ENCODE data around the gene DACH1. TPM values are rescaled to one million over a fixed set of nuclear protein-coding genes. Genes with fewer than 3 reads are reported as not detected.

DACH1 gene
- polyA plus RNA-seq, 1 donor from 2014 or later: not detected

DNA sequence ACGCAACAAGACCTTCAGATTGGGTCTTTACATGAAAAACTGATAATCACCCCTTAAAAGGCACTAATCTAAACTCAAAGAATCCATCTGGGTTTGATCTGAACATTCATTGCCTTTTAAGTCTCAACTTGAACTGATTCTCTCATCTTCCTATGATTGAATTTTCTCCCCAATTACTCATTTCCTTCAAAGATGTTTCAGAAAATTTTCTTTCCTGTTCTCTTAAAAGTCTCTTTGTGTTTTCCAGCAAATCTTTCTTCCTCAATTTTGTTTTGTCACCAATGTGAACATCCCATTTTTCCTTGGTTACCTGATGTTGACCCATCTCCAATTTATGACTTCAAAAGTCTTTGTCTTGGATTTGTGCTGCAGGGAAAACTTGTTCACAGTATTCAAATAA lies 234.3 kb downstream of the DACH1 start:
- no peaks in the 10 kb centered on the region for H3K36me3 Mint-ChIP-seq
- no peak overlapping the region for H3K27ac Mint-ChIP-seq
- H3K27me3 Mint-ChIP-seq: no peaks in the 10 kb centered on the region
- H3K9me3 Mint-ChIP-seq: peaks cover 0 to 7% (median 2%) of the 10 kb centered on the region in 3 donors
- H3K4me3 Mint-ChIP-seq: no peak overlapping the region
- H3K4me1 Mint-ChIP-seq: peaks cover 0 to 2% (median 0%) of the 10 kb centered on the region in 3 donors

- Mint-ChIP-seq H3K27me3 (no peaks in the 10 kb centered on the region), H3K36me3 (no peaks in the 10 kb centered on the region), H3K4me1 (peaks cover 0 to 2% (median 0%) of the 10 kb centered on the region in 3 donors), H3K27ac (no peak overlapping the region), H3K4me3 (no peak overlapping the region), H3K9me3 (peaks cover 0 to 7% (median 2%) of the 10 kb centered on the region in 3 donors)
Measured at GRCh38 chr13:71632206-71632605, 234.8 kb downstream of the DACH1 start.

DNA sequence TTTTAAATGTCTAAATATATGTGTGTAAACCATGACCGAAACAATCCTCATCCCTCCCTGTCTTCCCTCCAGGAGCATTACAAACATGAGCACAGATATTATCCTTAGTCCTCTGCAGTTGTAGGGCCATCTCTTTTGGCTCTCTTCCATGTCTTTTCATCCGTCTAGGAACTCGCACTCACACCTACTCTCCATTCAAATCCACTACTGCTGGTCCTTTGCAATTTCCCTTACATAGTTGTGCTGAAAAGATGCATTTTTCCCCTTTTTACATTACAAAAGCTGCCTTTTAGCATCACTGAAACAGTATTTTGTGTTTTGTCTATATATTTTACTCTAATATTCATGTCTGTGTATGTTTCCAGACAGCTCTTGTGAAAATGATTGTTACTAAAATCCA lies 237.8 kb downstream of the DACH1 start:
- Mint-ChIP-seq H3K4me1 (peaks cover 0 to 2% (median 0%) of the 10 kb centered on the region in 3 donors), H3K27me3 (no peaks in the 10 kb centered on the region), H3K4me3 (no peak overlapping the region), H3K27ac (no peak overlapping the region), H3K9me3 (peaks cover 0 to 5% (median 3%) of the 10 kb centered on the region in 3 donors), H3K36me3 (no peaks in the 10 kb centered on the region)

DNA sequence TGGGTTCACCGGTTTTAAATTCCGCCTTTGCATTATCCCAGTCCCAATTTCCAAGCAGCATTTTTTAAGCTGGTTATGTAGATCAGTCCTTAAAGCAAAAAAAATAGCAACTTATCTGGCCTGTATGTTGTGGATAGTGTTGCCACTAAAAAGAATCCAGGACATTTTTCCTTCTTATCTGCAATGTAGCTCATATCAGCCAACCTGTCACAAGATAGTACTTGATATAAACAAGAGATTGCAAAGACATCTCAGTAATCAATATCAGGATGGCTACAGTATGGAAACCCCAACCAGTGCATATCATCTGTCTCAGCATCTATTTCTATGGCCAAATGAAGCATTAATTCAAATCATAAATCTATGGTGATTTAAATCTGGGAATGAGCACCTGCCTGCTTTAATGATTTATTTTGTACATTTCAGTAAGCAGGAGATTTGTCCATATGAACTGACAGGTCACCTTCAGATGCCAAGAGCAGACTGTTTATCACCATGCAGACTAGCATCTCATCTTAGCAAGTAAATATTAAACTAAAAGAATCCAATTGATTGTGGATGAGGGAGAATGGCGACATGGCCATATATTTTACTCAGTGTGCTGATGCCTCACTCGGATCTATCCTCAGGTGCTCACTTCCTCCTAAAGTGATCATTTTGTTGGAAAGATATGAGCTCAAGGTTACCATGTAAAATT lies 240.4 kb downstream of the DACH1 start:
- Mint-ChIP-seq H3K36me3 (no peaks in the 10 kb centered on the region), H3K27me3 (no peaks in the 10 kb centered on the region), H3K4me3 (no peak overlapping the region), H3K4me1 (no peaks in the 10 kb centered on the region), H3K9me3 (peaks cover 0 to 3% (median 3%) of the 10 kb centered on the region in 3 donors), H3K27ac (no peak overlapping the region)

DNA sequence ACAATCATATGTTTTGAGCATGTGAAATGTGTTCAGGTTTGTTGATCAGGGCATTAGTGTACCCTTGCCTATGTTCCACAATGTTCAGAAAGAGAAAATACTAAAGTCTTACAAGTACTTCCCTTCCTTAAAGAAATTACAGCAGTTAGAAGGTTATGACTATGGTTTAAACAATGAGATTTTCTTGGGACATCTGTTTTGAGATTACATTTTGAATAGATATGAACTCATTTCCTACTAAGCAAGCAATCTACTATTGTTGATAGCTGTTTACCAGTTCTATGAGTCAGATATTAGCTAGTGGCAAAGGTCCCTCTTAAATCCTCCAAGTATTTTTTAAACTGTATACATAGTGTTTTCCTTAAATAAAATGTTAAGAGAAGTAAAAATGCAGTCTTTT lies 241.3 kb downstream of the DACH1 start:
- Mint-ChIP-seq H3K4me1 (no peaks in the 10 kb centered on the region), H3K36me3 (no peaks in the 10 kb centered on the region), H3K4me3 (no peak overlapping the region), H3K27ac (no peak overlapping the region), H3K9me3 (peaks cover 0 to 3% (median 3%) of the 10 kb centered on the region in 3 donors), H3K27me3 (no peaks in the 10 kb centered on the region)

GRCh38 chr13:71624653-71625600 lies 242.1 kb downstream of the DACH1 start:
- H3K27me3 Mint-ChIP-seq: no peaks in the 10 kb centered on the region
- peaks cover 0 to 3% (median 3%) of the 10 kb centered on the region in 3 donors for H3K9me3 Mint-ChIP-seq
- no peak overlapping the region for H3K4me3 Mint-ChIP-seq
- H3K27ac Mint-ChIP-seq: no peak overlapping the region
- no peaks in the 10 kb centered on the region for H3K4me1 Mint-ChIP-seq
- H3K36me3 Mint-ChIP-seq: no peaks in the 10 kb centered on the region

DNA sequence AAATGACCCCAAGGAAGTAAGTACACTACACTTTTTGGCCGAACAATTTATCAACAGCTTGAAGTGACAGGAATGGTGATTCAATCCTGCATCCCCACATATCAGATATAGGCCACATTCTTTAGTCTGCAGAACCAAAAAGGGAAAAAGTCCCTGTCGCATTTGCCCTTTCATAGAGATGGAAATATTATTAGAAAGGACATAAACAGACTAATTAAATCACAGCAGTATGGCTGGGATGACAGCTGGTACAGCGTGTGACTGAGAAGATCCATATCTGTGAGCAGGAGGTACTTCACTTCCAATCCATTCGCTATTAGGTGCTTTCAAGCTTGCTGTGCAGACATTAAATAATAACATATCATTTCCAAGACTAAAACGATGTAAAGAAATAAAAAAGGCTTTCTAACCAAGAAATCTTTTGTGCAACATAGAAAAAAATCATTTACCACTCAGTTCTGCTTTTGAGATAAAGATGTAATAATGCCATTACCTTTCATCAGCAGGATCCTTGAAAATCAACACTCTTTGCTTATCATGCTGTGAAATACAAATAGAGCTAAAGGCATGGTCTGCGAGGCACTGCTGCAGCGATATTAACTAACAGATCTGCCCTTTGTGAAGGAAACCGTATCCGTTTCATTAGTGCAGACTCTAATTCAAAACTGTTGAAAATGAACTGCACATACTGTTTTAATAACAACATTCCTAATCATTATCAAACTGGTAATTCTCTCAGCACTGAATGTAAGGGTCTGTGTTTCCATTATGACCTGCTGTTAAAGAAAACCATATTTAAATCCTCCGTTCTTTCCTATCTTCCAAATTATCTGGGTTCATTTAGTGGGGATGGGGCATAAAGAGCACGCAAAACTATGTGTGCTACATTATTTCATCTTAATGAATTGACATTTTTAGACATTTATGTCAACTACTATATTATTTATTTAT lies 245.6 kb downstream of the DACH1 start:
- no peak overlapping the region for H3K4me3 Mint-ChIP-seq
- H3K27me3 Mint-ChIP-seq: no peaks in the 10 kb centered on the region
- H3K4me1 Mint-ChIP-seq: no peaks in the 10 kb centered on the region
- no peaks in the 10 kb centered on the region for H3K36me3 Mint-ChIP-seq
- H3K27ac Mint-ChIP-seq: no peak overlapping the region
- H3K9me3 Mint-ChIP-seq: peaks cover 0 to 3% (median 0%) of the 10 kb centered on the region in 3 donors

DNA sequence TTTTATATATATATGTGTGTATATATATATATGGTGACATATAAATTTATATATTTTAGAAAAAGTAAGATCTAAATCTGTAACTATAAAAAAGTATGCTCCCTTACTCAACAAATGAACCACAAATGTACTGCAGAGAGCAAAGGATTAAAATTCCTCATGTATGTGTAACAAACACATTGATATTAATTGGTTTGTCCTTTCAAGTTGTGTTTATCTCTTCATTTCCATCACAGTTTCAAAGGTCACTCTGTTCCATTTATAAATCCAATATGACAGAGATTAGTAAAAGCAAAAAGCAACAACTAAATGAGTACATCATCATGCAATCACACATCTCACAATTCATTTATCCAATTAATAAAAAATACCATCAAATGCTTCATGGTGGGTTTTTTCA lies 247.9 kb downstream of the DACH1 start:
- Mint-ChIP-seq H3K4me3 (no peak overlapping the region), H3K27me3 (no peaks in the 10 kb centered on the region), H3K9me3 (peaks cover 0 to 3% (median 0%) of the 10 kb centered on the region in 3 donors), H3K4me1 (no peaks in the 10 kb centered on the region), H3K27ac (no peak overlapping the region), H3K36me3 (no peaks in the 10 kb centered on the region)

DNA sequence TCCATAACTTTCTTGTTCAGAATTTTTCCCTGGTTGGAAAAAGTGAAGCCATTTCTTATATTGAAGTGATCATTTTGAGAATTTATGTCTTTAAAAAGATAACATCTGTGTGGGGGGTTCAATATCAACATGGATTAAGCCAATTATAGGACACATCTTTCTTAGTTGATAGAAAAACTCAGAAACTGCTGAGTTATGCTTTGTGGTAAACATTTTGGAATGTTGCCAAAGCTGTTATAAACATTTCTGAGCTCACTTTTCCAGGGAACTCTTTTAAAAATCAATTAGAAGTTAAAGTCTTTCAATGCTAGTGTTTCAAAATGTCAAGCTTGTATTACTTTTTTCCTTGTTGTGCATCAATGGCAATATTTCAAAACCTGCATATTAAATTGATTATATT lies 248.8 kb downstream of the DACH1 start:
- Mint-ChIP-seq H3K36me3 (no peaks in the 10 kb centered on the region), H3K4me3 (no peak overlapping the region), H3K27ac (no peak overlapping the region), H3K4me1 (no peaks in the 10 kb centered on the region), H3K27me3 (no peaks in the 10 kb centered on the region), H3K9me3 (peaks cover 0 to 3% (median 0%) of the 10 kb centered on the region in 3 donors)

- Mint-ChIP-seq H3K36me3 (no peaks in the 10 kb centered on the region), H3K27ac (no peak overlapping the region), H3K4me1 (no peaks in the 10 kb centered on the region)
Measured at GRCh38 chr13:71617265-71617664, 249.7 kb downstream of the DACH1 start.

GRCh38 chr13:71613066-71613745 lies 253.8 kb downstream of the DACH1 start:
- Mint-ChIP-seq H3K4me3 (no peak overlapping the region), H3K27ac (no peak overlapping the region), H3K9me3 (peaks cover 0 to 3% (median 0%) of the 10 kb centered on the region in 3 donors)

More at GRCh38 chr13:71617265-71617664, 249.7 kb downstream of the DACH1 start:
- Mint-ChIP-seq H3K4me3 (no peak overlapping the region), H3K27me3 (no peaks in the 10 kb centered on the region), H3K9me3 (peaks cover 0 to 3% (median 0%) of the 10 kb centered on the region in 3 donors)

GRCh38 chr13:71611292-71611691 lies 255.7 kb downstream of the DACH1 start:
- Mint-ChIP-seq H3K27ac (no peak overlapping the region), H3K36me3 (no peaks in the 10 kb centered on the region), H3K4me3 (no peak overlapping the region), H3K4me1 (no peaks in the 10 kb centered on the region), H3K9me3 (peaks cover 0 to under 1% (median 0%) of the 10 kb centered on the region in 3 donors), H3K27me3 (no peaks in the 10 kb centered on the region)

More at GRCh38 chr13:71613066-71613745, 253.8 kb downstream of the DACH1 start:
- Mint-ChIP-seq H3K27me3 (no peaks in the 10 kb centered on the region), H3K36me3 (no peaks in the 10 kb centered on the region), H3K4me1 (no peaks in the 10 kb centered on the region)

DNA sequence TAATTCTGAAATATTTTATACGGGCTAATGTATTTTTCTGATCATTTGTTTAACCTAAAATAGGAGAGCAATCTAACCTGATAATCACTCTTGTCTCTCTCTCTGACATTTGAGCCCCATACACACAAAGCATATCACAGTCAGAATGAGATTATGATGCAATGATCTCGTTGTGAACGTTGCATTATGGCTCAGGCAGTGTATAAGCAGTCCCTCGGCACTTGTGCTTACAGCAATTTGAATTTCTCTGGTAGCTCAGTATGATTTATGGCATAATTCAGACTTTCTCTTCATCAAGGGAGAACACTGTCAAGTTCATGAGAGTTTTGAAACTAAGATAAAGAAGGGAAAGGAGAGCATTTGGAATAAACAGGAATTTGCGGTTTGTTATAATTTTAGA lies 256.1 kb downstream of the DACH1 start:
- H3K9me3 Mint-ChIP-seq: no peaks in the 10 kb centered on the region
- H3K27me3 Mint-ChIP-seq: no peaks in the 10 kb centered on the region
- H3K4me3 Mint-ChIP-seq: no peak overlapping the region
- H3K36me3 Mint-ChIP-seq: no peaks in the 10 kb centered on the region
- H3K4me1 Mint-ChIP-seq: no peaks in the 10 kb centered on the region
- H3K27ac Mint-ChIP-seq: no peak overlapping the region

DNA sequence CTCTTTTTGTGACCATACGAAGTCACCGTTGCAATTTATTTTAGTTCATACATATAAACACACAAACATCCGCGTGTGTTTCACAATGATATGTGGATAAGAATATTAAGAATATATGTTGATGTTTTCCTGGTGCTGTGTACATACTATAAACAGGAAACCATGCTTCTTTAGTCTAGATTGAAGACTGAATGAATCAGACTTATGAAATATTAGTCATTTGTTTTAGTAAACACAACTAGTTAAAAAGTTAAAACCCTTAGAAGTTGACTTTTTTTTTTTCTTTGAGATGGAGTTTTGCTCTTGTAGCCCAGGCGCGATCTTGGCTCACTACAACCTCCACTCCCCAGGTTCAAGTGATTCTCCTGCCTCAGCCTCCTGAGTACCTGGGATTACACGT lies 257.7 kb downstream of the DACH1 start:
- Mint-ChIP-seq H3K36me3 (no peaks in the 10 kb centered on the region), H3K27ac (no peak overlapping the region)

More for the DNA sequence above, 257.7 kb downstream of the DACH1 start:
- H3K4me3 Mint-ChIP-seq: no peak overlapping the region
- no peaks in the 10 kb centered on the region for H3K9me3 Mint-ChIP-seq
- no peaks in the 10 kb centered on the region for H3K4me1 Mint-ChIP-seq
- no peaks in the 10 kb centered on the region for H3K27me3 Mint-ChIP-seq
